Stimulated activated CD8-positive, alpha-beta memory T cell treated with anti-CD3 and anti-CD28 coated beads, Interleukin-7, amount 100 ng/mL, for 4 hours (primary cell): ENCODE results near the gene C1S.
"Not testable (repeated sequence)": the region's sequence is repeated elsewhere in the genome, so short reads cannot be mapped to it uniquely, and the experiment has no call there.

Experiments used
- DNase-seq, 2 donors: peaks; one replicate each; pipeline ENCODE4 v3.0.0-alpha.2; 2020; ENCODE audit warnings: low read depth in 2 of 2

C1S gene

DNA sequence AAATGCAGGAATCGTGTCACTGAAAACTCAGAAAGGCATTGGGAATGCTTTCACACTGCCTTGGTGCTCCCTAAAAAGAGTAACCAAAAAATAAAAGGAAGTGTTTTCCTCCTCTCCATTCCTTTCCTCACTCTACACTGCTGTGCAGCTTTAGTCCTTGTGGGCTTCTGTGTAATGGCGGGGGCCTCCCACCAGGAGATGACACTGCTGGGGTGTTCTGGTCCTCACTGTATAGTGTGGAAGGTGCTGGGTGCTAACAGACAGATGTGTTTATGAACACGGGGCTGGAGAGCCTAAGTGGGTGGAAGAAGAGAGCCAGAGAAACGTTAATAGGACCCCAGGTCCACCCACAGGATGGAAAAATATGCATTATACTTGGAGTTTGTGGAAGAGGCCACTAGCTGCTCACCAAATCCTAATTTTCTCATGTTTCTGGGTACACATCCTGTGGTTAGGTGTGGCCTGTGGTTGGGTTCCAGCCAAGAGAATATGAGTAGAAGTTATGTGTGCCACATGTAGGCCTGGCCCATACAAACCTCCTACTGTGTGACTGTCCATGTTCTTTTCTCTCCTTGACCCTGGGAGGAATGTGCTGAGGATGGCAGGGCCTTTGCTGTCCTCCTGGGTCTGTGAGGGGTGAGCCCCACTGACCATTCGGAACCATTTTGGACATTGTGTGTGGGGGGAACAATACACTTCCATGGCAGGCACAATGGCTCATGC is 14.0 kb upstream of the C1S start:
- DNase-seq, result no peak

DNA sequence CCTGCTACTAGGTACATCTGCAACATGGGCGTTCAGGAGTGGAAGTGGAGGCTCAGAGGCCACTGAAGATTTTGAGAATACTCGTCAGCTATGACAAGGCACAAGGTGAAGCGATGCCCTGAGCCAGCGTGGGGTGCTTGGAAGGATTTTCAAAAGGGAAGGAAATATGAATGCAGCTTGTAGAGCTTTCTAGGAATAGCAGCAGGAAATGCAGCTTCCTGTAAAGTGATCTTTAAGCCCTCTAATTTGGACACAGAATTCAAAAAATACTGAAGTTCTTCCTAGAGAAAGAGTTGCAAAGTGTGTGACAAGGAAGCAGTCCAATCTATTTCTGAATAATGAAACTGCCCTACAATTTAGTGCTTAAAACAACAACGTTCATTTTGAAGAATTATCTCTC is 13.2 kb upstream of the C1S start:
- DNase-seq, result no peak

- DNase-seq, result not testable (repeated sequence)
These were observed 11.0 kb upstream of the C1S start for GRCh38 chr12:7049445-7049951.

- DNase-seq, result not testable (repeated sequence)
These were observed 10.5 kb upstream of the C1S start for GRCh38 chr12:7049973-7050372.

GRCh38 chr12:7054925-7055324 is 5.6 kb upstream of the C1S start:
- no peak for DNase-seq

DNA sequence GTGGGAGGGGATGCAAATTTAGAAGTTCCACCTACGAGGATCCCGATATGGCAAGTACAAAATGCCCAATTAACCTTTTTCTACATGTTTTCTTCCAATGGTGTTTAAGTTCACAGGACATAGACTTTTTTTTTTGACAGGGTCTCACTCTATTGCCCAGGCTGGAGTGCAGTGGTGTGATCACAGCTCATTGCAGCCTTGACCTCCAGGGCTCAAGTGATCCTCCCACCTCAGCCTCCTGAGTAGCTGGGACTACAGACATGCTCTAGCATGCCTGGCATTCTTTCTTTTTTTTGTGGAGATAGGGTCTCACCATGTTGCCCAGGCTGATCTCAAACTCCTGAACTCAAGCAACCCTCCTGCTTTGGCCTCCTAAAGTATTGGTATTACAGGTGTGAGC is 4.8 kb upstream of the C1S start:
- not testable (repeated sequence) for DNase-seq

DNA sequence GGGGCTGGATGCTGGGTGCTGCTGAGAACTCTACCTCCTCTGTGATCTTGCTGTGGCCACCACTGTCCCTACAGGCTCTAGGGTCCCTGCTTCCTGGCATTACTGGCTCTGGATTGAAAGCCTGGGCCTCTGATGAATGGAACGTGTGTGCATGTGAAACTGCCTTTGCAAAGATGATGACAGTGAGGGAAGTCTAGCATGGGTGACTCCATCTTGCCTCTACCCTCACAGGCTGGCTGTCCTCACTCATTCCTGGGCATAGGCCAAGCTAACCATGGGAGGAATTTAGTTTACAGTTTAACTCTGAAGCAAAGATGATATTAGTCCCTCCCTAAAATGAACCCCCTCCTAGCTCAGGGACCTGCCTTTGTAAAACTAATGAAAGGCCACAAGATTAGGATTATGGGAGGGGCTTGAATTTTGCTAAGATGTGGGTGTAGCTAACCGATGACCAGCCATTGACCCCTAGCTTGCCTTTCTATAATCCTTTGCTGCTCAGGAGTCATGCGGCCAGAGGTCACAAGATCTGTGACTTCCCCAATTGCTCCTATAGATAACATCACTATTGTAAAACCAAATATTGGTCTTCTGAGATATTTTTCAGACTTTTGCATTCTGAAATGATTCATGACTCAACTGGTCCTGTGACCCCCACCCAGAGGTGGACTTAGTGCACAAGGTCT is 2.2 kb upstream of the C1S start:
- DNase-seq, result no peak

DNA sequence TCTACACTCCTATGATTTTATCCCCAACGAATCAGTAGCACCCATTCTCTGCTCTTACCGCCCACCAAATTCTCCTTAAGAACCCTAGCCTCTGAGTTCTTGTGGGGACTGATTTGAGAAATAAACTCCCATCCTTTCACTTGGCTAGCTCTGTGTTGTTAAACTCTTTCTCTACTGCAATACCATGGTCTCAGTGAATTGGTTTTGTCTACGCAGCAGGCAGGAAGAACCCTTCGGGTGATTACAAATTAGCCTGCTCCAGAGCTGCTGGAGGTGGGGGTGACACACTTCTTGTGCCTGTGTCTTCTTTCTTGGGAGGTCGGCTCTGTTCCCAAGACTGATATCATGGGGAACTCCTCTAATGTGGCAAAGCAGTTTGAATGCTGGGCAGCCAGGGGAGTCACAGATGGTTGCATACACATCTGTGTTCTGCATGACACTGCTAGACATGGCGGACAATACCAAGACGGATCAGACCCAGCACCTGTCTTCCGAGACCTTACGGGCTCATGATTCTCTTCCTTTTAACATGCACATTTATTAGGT is 1.6 kb upstream of the C1S start:
- no peak for DNase-seq

DNA sequence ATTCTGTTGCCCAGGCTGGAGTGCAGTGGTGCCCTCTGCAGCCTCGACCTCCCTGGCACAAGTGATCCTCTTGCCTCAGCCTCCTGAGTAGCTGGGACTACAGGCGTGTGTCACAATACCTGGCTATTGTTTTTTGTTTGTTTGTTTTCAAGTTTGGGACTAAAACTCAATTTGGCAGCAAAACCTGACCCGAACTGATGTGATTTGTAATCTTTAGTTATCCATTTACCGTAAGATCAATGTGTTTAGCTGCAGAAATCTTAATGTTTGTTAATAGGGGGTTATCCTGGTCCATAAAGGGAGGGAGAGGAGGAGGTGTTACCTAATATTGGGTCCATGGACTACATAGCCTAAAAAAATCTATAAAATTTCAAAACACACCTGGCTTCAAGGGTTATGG is 738 bp upstream of the C1S start:
- no peak for DNase-seq

DNA sequence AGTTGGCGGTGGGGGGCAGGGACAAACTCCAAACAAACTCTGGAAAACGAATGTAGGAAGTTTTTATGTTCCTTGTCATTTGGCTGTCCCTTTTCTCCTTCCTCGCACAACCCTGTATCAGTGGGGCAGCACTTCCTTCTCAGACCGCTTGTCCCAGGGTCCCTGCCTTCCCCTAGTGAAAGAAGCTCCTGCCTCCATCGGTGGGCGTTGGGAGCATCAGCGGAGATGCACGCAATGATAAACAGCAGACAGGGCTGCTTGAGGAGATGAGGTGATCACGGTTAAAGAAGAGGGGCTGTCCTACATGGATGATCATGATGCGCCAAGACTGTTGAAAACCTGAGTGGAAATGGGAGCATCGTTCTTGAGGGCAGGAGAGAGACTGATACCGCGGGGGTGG is 620 bp downstream of the C1S start:
- no peak for DNase-seq

DNA sequence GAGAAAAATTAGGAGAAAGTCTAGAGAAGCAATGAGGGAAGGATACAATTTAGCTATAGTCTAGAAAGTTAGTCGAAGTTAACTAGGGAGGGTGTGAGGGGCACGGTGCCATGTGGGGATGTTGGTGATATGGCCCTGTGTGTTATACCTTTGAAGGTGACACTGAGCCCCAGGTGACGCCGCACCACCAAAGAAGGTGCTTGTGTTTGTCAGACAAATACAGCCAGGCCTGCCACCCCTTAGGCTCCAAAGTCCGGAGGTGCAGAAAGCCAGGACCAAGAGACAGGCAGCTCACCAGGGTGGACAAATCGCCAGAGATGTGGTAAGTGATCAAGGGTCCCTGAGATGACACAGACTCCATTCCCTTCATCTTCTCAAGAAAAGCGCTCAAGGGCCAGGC is 1.1 kb downstream of the C1S start:
- DNase-seq, result no peak

DNA sequence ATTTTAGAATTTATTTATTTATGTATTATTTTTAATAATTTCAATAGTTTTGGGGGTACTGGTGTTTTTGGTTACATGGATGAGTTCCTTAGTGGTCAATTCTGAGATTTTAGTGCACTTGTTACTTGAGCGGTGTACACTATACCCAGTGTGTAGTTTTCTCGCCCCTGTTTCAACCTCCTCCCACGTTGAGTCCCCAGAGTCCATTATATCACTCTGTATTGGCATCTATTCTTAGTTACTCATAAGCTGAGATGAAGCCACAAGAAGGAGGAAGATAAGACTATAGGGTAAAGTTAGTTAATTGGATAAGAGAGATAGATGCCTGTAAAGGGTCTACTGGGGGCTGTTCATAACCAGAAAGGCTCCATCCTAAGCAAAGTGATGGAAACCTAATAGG is 4.0 kb downstream of the C1S start:
- DNase-seq, result no peak

DNA sequence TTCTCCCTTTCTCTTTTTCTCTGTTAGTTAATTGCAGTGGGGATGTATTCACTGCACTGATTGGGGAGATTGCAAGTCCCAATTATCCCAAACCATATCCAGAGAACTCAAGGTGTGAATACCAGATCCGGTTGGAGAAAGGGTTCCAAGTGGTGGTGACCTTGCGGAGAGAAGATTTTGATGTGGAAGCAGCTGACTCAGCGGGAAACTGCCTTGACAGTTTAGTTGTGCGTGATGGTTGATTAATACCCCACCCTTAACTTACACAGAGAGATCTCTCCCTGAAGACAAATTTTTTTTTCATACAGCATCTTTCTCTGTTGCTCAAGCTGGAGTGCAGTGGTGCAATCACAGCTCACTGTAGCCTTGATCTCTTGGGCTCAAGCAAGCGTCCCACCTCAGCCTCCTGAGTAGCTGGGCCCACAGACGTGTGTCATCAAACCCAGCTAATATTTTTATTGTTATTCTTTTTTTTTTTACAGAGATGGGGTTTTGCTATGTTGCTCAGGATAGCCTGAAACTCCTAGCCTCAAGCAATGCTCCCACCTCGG is 4.6 kb downstream of the C1S start:
- no peak for DNase-seq

GRCh38 chr12:7066596-7066995 is 6.1 kb downstream of the C1S start:
- DNase-seq, result no peak

DNA sequence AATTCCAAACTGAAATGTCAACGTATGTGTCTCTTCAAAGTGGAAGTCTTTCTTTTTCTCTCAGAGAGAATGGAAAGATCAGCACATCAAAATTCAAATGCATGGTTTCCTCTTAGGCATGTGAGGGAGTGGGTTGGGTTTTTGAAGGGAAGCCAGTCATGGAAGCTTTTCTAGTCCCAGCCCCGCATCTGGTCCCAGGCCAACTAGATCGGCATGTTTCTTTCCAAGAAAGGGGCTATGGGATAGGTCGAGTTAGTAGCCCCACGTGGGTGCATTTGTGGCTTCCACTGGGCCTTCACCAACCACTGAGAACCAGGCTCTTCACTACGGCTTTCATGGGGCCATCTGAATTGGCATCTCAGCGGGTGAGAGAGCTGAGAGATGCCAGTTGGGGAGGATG is 6.6 kb downstream of the C1S start:
- no peak for DNase-seq

- no peak for DNase-seq
These were observed 7.9 kb downstream of the C1S start for GRCh38 chr12:7068240-7068993.

DNA sequence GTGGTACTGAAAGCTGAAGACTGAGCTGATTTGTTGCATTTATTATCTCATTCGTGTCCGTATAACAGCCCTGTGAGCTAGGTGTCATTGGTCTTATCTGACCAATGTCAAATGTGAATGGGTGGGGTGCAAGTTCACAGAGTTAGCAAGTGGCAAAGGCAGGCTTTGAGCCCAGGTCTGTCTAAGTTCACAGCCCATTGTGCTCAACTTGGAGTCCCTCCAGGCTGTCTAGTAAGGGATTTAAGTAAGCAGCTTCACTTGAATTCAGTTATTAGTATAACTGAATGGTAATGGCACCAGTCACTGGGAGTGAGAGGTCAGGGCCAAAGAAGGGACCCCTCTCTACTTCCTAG is 8.5 kb downstream of the C1S start:
- no peak for DNase-seq

GRCh38 chr12:7069386-7069785 is 8.9 kb downstream of the C1S start:
- no peak for DNase-seq

DNA sequence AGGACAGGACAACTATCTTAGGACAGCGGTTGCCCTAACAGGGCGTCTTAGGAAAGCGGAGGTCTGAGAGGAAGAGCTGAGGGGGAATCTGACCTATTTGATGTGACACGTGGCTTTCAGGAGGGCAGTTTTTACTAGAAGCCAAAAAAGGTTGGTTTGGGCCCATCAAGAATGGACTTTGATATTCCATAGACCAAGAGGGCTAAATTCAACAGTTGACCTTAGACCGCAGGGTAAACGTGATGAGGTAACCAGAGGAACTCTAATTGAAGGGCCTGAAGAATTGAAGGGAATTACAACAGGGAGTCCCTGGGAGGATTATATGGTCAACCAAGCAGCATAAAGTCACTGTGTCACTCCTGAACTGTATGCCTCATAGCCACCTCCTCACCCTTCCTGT is 11.5 kb downstream of the C1S start:
- DNase-seq, result no peak

DNA sequence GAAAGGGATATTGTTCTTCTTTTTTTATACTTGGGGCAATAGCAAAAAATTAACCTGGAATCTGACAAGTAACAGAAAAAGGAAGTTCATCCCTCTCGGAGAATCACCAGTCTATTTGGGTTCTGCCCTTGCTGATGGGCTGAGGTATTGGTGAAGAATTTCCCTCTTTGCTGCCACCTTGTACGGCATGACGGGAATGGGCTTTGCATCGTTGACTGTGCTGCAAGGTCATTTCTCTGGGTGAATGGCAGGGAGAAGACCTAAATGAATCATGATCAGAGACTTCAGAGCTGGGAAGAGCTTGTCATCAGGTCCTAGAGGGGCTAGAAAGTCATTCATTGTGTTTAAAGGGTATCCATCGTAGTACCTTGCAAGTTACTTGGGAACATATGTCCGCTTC is 12.0 kb downstream of the C1S start:
- no peak for DNase-seq

DNA sequence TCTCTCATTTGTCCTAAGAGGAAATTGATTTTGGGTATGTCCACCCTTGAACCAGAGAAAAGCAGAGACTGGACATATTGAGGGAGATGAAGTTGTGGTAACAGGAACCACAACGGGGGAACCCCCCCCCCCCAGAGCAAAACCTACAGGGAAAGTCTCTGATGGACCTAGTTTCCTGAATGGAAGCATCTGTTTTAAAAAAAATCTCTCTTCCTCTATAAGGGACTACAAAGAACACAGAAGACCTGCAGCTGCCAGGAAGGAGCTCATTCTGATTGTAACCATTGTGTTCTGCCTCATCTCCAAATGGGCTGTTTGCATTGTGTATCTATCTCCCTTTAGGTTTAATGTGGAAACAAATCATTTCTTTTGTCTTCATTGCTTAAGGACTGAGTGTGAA is 13.4 kb downstream of the C1S start:
- no peak for DNase-seq

DNA sequence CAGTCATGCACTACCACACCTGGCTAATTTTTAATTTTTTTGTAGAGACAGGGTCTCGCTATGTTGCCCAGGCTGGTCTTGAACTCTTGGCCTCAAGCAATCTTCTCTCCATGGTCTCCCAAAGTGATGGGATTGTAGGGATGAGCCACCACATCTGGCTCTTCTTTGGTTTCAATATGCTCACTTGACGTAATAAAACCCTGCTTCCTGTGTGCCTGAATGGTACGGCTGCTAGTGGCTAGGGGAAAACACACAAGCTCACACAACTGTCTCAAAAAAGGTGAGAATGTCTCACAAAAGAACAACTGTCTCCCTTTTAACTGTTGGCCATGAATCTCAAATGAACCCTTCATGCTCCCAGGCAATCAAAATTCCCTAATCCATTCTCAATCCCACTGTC is 15.0 kb downstream of the C1S start:
- no peak for DNase-seq
